GM12878 (cell line): ENCODE data around the gene ACKR4. TPM values are rescaled to one million over a fixed set of nuclear protein-coding genes. Genes with fewer than 3 reads are reported as not detected.
A peak's percentile ranks its signal among the peaks of the same experiment; 100 is the strongest.

Experiments
- ATAC-seq: fragments of 200-7000 bp; cut with Tn5 transposase; 3 replicates; pipeline ENCODE4 v1.9.1; 2020; ENCODE audit warnings: mild to moderate bottlenecking, moderate library complexity
- BruUV-seq: library from RNA; stranded (reverse); fragments of 400-500 nt; replicated peaks from 2 replicates; lab custom pipeline; 2021; lab: Mats Ljungman, UMichigan
- CTCF ChIA-PET: fragments of 300-600 bp; sonication (Branson Sonifier 250); formaldehyde crosslinking; extraction: SDS; loops from one replicate; lab custom pipeline; 2021; ENCODE audit warnings: inconsistent platforms; lab: Yijun Ruan, JAX
- POLR2A ChIA-PET: fragments of 350-600 bp; formaldehyde crosslinking; extraction: SDS; loops from one replicate; lab custom pipeline; 2021; ENCODE audit warnings: inconsistent platforms; lab: Charles Lee
- RAD21 ChIA-PET: fragments of 300-600 bp; sonication (Branson Sonifier 250); formaldehyde crosslinking; loops from one replicate; lab custom pipeline; 2023; ENCODE audit warnings: antibody characterized with exemption; ENCODE audit not compliant: unreplicated experiment; lab: Charles Lee
- SMC1A ChIA-PET: fragments of 300-600 bp; sonication (Branson Sonifier 250); formaldehyde crosslinking; loops from one replicate; lab custom pipeline; 2023; ENCODE audit not compliant: unreplicated experiment, uncharacterized antibody; lab: Charles Lee
- DNase-seq: peaks from one replicate; pipeline ENCODE4 v3.0.0-alpha.2; 2011; ENCODE audit warnings: low read depth, low spot score
- FAIRE-seq: peaks from 3 replicates; lab custom pipeline; 2011; peaks lifted over from hg19 to GRCh38; lab: Jason Lieb, UNC
- H2AFZ ChIP-seq: 2 replicates; pipeline ENCODE4 v1.6.0; 2011; ENCODE audit warnings: low read depth, low read length, control low read depth; ENCODE audit not compliant: control insufficient read depth
- H3K27ac ChIP-seq: 2 replicates; pipeline ENCODE4 v1.5.1; 2011; ENCODE audit warnings: control low read depth; ENCODE audit not compliant: control insufficient read depth, insufficient read depth
- H3K27me3 ChIP-seq, 2 experiments: replicated peaks in 1 of 2; 2 replicates each; pipeline versions ENCODE4 v1.6.0 to v1.6.1; 2011; ENCODE audit warnings: low read length in 1 of 2; ENCODE audit not compliant: control insufficient read depth in 2 of 2, insufficient read depth in 2 of 2
- H3K36me3 ChIP-seq, 2 experiments: 2 replicates each; pipeline ENCODE4 v1.5.1; 2011; ENCODE audit warnings: low read length in 1 of 2; ENCODE audit not compliant: control insufficient read depth in 2 of 2, insufficient read depth in 2 of 2
- H3K4me1 ChIP-seq: 2 replicates; pipeline ENCODE4 v1.6.1; 2011; ENCODE audit warnings: mild to moderate bottlenecking, low read length, moderate library complexity, mixed read lengths; ENCODE audit not compliant: control insufficient read depth, insufficient read depth
- H3K4me2 ChIP-seq: 2 replicates; pipeline ENCODE4 v1.6.0; 2011; ENCODE audit warnings: control low read depth; ENCODE audit not compliant: control insufficient read depth, insufficient read depth
- H3K4me3 ChIP-seq: fragments of 200-600 bp; sonication (generic); 2 replicates; pipeline ENCODE4 v1.5.1; 2016
- H3K79me2 ChIP-seq: 2 replicates; pipeline ENCODE4 v1.6.0; 2011; ENCODE audit warnings: low read length; ENCODE audit not compliant: control insufficient read depth, insufficient read depth
- H3K9ac ChIP-seq: 2 replicates; pipeline ENCODE4 v1.8.0; 2011; ENCODE audit warnings: low read length, control low read depth, mixed read lengths; ENCODE audit not compliant: control insufficient read depth, insufficient read depth
- H3K9me3 ChIP-seq: replicated peaks from 3 replicates; pipeline ENCODE4 v1.5.1; 2011; ENCODE audit warnings: mild to moderate bottlenecking, low read length; ENCODE audit not compliant: control insufficient read depth, insufficient read depth
- H4K20me1 ChIP-seq: 2 replicates; pipeline ENCODE4 v1.6.0; 2011; ENCODE audit not compliant: control insufficient read depth, insufficient read depth
- JUNB ChIP-seq: IDR thresholded peaks from 2 replicates; pipeline ENCODE4 v1.6.1; 2016; ENCODE audit warnings: antibody characterized with exemption, mild to moderate bottlenecking
- SP1 ChIP-seq: IDR thresholded peaks from one replicate; pipeline ENCODE4 v1.6.1; 2011; ENCODE audit warnings: low read depth, low read length
- ZBTB40 ChIP-seq: fragments of 450-650 bp; IDR thresholded peaks from 2 replicates; pipeline ENCODE4 v1.6.1; 2016; ENCODE audit warnings: mild to moderate bottlenecking, moderate library complexity, borderline replicate concordance
- WGBS: methylation state at CpG from one replicate; pipeline ENCODE4 v1.1.6; 2016; ENCODE audit warnings: low lambda C conversion rate; ENCODE audit not compliant: insufficient replicate concordance, insufficient coverage; ENCODE audit errors: missing lambda C conversion rate; 5-methylcytosine and 5-hydroxymethylcytosine counted together
- in situ Hi-C: fragments of 300-500 bp; cut with MboI; formaldehyde crosslinking; loops from 9 replicates; pipeline ENCODE4 v1.14.3; 2018; ENCODE audit warnings: mixed read lengths
- intact Hi-C: fragments of 100-400 bp; cut with micrococcal nuclease; formaldehyde crosslinking; loops from one replicate; pipeline ENCODE4 v1.14.2; 2022; ENCODE audit not compliant: unreplicated experiment
- polyA plus RNA-seq, 11 experiments: library from polyadenylated mRNA; depleted of rRNA in 4 of 11; unstranded in 6 of 11; stranded (reverse) in 5 of 11; fragments of >200 nt; fragmentation: Nextera tagmentation in 4 of 11; fragmentation: Illumina TruSeq in 1 of 11; extraction: Ambion mirVana in 4 of 11; extraction: Trizol in 1 of 11; gene quantifications; 1 replicate in 1 of 11; 2 replicates in 10 of 11; pipeline versions ENCODE4 v1.2.1 to v1.2.3, GENCODE V29; 2011 to 2016; ENCODE audit warnings: inconsistent platforms in 2 of 11, missing spikeins in 2 of 11, low read depth in 1 of 11
- total RNA-seq, 4 experiments: library from RNA; depleted of rRNA in 3 of 4; stranded (reverse); fragments of >200 nt in 3 of 4; fragmentation: Illumina TruSeq in 1 of 4; extraction: Trizol in 1 of 4; gene quantifications; 2 replicates each; pipeline versions ENCODE4 v1.2.1 to v1.2.3, GENCODE V29; 2013 to 2021
- TF ChIP-seq, protein P1 (sequence below): IDR thresholded peaks from 2 replicates; pipeline ENCODE4 v1.6.1; 2011; ENCODE audit warnings: borderline replicate concordance, low read depth, mild to moderate bottlenecking, moderate library complexity, low read length; ENCODE audit not compliant: insufficient read depth, poor library complexity, severe bottlenecking

Gene ACKR4
- total and polyA plus RNA-seq, 10 of the 15 experiments (the other 5 are each of a cell fraction or from before 2014, with no cell fraction given): 0.06 to 0.40 (median 0.12) TPM

- TF ChIP-seq, protein P1, sequence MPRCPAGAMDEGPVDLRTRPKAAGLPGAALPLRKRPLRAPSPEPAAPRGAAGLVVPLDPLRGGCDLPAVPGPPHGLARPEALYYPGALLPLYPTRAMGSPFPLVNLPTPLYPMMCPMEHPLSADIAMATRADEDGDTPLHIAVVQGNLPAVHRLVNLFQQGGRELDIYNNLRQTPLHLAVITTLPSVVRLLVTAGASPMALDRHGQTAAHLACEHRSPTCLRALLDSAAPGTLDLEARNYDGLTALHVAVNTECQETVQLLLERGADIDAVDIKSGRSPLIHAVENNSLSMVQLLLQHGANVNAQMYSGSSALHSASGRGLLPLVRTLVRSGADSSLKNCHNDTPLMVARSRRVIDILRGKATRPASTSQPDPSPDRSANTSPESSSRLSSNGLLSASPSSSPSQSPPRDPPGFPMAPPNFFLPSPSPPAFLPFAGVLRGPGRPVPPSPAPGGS: no peak
- no peak for TF ChIP-seq ZBTB40
Observed at GRCh38 chr3:132628157-132628556, 31.1 kb downstream of the ACKR4 start (continued).

GRCh38 chr3:132629928-132630327, 32.9 kb downstream of the ACKR4 start:
- ATAC-seq (no peak), FAIRE-seq (no peak), DNase-seq (no peak)
- no peaks in the 10 kb centered on the region for H4K20me1 ChIP-seq
- H3K79me2 ChIP-seq: no peaks in the 10 kb centered on the region
- H3K4me3 ChIP-seq: no peak overlapping the region
- no peaks in the 10 kb centered on the region for H3K27me3 ChIP-seq
- intact Hi-C loops: no loop called here
- H2AFZ ChIP-seq: no peak overlapping the region
- in situ Hi-C loops: no loop called here
- no peaks in the 10 kb centered on the region for H3K9me3 ChIP-seq
- H3K4me2 ChIP-seq: no peak overlapping the region
- CTCF ChIA-PET: no interaction called here
- RAD21 ChIA-PET: no interaction called here
- TF ChIP-seq SP1: no peak
- TF ChIP-seq JUNB: 0 out of 2 replicates have a peak, but pooled peaks have one; percentile 19
- 40% methylated on average over 1 of the region's 1 CpG for WGBS
- SMC1A ChIA-PET: no interaction called here
- POLR2A ChIA-PET: no interaction called here
- H3K4me1 ChIP-seq: peaks cover 8% of the 10 kb centered on the region
- H3K27ac ChIP-seq: no peak overlapping the region
- H3K36me3 ChIP-seq: peaks cover 0 to 5% of the 10 kb centered on the region in 2 experiments; a peak in 2 of 4 replicates
- no TSS peak for BruUV-seq
- no peak overlapping the region for H3K9ac ChIP-seq
